GM19455 (cell line): ENCODE results near the gene TLK2.
"Not testable (repeated sequence)": the region's sequence is repeated elsewhere in the genome, so short reads cannot be mapped to it uniquely, and the experiment has no call there.

Experiments
- ATAC-seq: cut with Tn5 transposase; IDR thresholded peaks from one replicate; pipeline ENCODE4 v1.9.1; 2021; ENCODE audit not compliant: unreplicated experiment

The TLK2 gene

DNA sequence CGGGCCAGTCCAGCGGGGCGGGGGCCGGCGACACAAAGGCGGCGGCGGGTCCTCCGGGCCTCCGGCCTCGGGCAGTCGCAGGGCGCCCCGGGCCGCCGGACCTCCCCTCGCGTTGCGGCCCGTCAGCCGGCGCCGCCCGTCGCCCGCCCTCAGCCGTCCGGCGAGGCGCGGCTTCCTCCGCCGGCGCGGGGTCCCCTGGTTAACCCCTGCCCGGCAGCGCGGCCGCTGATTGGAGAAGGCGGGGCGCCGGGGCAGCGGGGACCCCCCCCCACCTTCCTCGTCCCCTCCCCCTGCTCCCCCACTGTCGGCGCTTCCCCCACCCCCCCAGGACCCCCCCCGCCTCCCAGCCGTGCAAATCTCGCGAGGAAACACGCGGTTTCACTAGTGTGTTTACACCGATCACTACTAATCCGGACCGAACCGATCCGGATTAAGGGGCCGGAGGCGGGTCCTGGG lies at the start of gene TLK2:
TLK2 (plus strand) TSS at position 402 of the 456 bp plus-strand sequence. CDS start 2,301 bp downstream, outside the sequence.
- ATAC-seq, result peak; percentile 69

- ATAC-seq, result not testable (repeated sequence)
These were observed 43.4 kb upstream of the TLK2 start for GRCh38 chr17:62435251-62435650.

- not testable (repeated sequence) for ATAC-seq
These were observed 37.4 kb upstream of the TLK2 start for GRCh38 chr17:62441181-62441580.

DNA sequence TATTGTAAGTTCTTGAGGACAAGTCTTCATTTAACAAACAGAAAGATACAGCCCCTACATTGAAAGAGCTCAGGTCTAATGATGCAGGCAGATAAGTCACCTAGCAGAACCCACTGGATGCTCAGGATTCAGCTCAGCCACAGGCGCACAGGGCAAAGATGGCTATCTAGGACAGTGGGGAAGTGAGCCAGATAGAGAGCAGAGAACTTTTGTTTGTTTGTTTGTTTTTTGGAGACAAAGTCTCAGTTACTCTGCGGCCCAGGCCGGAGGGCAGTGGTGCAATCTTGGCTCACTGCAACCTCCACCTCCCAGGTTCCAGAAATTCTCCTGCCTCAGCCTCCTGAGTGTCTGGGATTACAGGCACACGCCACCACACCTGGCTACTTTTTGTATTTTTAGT lies 34.6 kb upstream of the TLK2 start:
- ATAC-seq, result no peak

DNA sequence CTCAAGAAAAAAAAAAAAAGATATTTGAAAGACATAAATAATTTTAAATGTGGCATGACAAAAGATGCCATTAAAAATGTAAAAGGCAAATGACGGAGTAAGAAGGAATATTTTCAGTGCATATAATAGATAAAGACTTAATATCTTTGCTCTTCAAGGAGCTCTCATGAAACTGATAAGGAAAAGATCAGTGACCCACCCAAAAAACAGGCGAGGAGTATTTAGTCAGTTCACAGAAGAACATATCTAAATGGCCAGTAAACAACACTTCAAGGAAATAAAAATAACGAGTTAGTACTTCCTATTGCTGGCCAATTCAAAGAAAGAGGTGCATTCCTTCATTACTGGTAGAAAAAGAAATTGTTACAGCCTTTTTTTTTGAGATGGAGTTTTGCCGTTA lies 32.8 kb upstream of the TLK2 start:
- ATAC-seq, result not testable (repeated sequence)

DNA sequence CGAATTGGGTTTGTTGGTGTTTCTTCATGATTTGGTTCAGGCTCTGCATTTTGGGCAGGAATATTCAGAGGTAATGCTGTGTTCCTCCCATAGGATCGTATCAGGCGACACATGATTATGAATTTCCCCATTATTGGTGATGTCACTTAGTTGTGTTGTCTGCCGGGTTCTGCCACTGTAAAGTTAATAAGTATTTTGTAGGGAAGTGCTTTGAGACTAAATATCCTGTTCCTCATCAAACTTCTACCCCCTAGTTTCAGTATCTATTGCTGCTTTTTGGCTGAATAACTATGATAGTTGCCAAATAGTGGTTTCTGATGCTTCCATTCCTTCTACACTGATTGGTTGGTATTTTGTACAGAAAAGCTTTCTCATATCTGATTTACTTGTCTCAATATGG lies 26.4 kb upstream of the TLK2 start:
- not testable (repeated sequence) for ATAC-seq

DNA sequence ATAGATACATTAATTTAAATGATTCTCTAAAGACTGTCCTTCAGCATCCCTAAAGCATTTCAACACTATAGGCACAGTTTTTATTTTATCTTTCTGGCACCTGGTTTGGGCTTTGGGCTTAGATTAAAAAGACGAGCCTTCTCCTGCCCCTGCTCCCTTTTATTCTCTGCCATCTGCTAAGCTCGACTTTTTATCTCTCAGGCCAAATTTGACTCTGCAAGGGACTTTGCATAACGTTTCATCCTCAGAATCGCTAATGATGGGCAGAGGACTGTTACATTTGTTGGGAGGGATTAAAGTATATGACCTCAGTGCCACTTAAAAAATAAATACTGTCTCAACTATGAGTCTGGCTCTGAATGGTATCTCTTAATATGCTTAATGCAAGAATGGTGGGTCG lies 25.6 kb upstream of the TLK2 start:
- not testable (repeated sequence) for ATAC-seq

- ATAC-seq, result peak; percentile 24
These were observed 25.0 kb upstream of the TLK2 start for GRCh38 chr17:62453656-62454055.

- ATAC-seq, result peak; percentile 61
These were observed 24.5 kb upstream of the TLK2 start for GRCh38 chr17:62454111-62454510.

GRCh38 chr17:62456016-62456415 lies 22.6 kb upstream of the TLK2 start:
- ATAC-seq, result no peak

- not testable (repeated sequence) for ATAC-seq
These were observed 20.1 kb upstream of the TLK2 start for GRCh38 chr17:62458483-62458882.

GRCh38 chr17:62464422-62464821 lies 14.2 kb upstream of the TLK2 start:
- not testable (repeated sequence) for ATAC-seq

DNA sequence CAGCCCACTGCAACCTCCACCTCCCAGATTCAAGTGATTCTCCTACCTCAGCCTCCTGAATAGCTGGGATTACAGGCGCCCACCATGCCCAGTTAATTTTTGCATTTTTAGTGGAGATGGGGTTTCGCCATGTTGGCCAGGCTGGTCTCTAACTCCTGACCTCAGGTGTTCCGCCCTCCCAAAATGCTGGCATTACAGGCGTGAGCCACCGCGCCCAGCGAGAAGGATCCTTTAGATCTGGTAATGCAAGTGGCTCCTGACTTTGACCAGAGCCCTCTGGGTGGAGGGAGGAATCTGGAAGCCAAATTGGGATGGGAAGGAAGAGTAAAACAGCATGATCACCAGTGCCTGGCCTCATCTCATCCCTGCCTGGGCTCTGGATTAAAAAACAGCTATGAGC lies 13.4 kb upstream of the TLK2 start:
- ATAC-seq, result not testable (repeated sequence)

DNA sequence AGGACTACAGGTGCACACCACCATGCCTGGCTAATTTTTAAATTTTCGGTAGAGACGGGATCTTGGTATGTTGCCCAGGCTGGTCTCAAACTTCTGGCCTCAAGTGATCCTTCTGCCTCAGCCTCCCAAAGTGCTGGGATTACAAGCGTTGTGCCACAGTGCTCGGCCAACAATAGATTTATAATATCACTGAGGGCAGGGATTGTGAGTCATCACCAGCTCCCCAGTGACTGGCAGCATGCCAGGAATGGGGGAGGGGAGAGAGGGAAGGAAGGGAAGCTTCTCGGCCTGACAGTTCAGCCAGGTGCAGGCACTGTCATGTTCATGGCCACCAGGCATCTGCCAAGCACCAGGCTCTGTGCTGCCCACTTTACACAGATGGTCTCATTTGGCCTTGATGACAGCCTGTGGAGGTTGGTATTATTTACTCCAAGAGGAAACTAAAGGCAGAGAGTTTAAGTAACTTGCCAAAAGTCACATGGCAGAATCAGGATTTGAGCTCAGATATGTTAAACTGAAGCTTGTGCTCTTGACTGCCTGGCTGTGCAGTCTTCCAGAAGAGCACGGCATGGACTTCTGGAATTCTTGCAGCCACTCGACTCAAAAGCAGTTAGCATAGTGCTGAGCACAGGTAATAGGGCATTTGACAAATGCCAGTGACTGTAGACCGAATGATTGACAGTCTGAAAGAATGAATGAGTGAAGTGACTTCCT lies 7.8 kb upstream of the TLK2 start:
- ATAC-seq, result not testable (repeated sequence)

- not testable (repeated sequence) for ATAC-seq
These were observed 7.2 kb upstream of the TLK2 start for GRCh38 chr17:62471380-62471880.

- ATAC-seq, result not testable (repeated sequence)
These were observed 5.3 kb upstream of the TLK2 start for GRCh38 chr17:62473030-62473982.

DNA sequence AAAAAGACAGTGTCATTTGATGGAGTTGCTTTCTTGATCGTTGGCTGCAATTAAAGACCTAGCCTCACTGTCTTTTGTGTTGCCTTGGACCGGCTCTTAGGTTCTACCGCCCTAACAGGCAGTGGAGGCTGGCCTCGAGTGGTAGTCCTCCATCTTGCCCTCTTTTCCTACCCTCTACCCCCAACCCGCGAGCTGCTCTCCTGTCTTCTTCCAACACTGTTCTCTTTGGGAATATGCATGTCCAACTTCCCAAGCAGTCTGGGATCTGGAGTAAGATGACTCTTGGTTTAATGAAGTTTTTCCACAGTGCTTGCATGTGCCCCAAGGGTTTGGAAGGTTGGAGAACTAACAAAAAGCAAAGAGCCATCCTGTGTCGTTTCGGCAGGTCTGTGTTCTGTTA lies 1.5 kb upstream of the TLK2 start:
- ATAC-seq, result not testable (repeated sequence)

- peak; percentile 27 for ATAC-seq
These were observed 762 bp upstream of the TLK2 start for GRCh38 chr17:62477718-62478408.

DNA sequence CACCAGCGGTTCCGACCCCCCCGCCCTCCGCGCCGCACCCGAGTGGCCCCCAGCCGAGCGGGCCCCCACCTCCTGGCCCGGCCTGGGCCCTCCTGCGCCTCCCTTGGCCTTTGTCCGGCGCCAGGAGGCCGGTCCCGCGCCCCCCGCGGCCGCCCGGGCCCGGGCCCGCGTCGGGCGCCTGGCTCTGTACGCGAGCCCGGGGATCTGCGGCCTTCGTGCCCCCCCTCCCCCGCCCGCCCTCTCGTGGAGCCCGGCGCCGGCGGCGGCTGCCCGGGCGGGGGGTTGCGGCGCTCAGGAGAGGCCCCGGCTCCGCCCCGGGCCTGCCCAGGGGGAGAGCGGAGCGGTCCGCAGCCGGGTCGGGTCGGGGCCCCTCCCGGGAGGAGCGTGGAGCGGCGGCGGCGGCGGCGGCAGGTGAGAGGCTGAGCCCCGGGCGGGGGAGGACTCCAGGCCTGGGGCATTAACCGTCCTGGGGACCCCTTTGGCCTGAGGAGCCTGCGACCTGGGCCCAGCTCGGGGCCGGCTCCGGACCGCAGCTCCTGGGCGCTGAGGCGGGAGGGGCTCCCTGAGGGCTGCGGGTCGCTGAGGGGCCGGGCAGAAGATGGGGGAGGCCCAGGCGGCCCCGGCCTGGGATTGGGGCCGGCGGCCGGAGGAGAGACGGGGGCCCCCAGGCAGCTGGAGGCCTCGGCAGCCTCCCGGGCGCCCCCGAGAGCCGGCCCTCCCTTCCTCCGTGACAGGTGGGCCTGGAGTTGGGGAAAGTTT lies 434 bp downstream of the TLK2 start:
- peak; percentile 40 for ATAC-seq

GRCh38 chr17:62479639-62480258 lies 1.1 kb downstream of the TLK2 start:
- not testable (repeated sequence) for ATAC-seq
